ENCODE results near the gene POC1A.

Gene POC1A

DNA sequence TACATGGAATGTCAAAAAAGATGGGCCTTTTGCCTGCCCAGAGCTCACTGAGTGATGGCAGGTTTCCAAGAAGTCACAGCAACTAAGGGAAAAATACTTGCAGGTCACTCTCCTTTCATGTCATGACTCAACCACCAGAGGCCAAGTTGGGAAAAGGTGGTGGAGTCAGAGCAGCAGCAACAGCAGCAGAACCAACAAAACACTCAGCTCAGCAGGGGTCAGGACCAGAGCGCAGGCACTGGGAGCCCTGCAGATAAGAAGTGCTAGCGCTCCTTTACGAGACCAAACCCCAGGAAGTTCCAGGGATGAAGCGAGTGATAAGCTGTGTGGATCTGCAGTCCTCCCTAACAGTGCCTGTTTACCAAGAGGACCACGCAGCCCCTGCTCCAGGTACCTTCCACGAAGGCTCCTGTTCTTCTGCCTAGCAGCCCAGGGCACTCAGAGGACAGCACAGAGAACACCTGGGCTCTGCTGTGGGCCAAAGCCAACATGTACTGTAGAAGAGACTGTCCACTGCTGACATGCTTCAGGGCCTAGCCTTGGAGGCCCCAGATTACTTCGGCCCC is 26.0 kb downstream of the POC1A start:
- no peak for DNase-seq (ENCODE audit: low spot score)

GRCh38 chr3:52126500-52126899 is 27.7 kb downstream of the POC1A start:
- DNase-seq (ENCODE audit: low spot score), result no peak

GRCh38 chr3:52126036-52126435 is 28.2 kb downstream of the POC1A start:
- no peak for DNase-seq (ENCODE audit: low spot score)

GRCh38 chr3:52124766-52125165 is 29.5 kb downstream of the POC1A start:
- no peak for DNase-seq (ENCODE audit: low spot score)

DNA sequence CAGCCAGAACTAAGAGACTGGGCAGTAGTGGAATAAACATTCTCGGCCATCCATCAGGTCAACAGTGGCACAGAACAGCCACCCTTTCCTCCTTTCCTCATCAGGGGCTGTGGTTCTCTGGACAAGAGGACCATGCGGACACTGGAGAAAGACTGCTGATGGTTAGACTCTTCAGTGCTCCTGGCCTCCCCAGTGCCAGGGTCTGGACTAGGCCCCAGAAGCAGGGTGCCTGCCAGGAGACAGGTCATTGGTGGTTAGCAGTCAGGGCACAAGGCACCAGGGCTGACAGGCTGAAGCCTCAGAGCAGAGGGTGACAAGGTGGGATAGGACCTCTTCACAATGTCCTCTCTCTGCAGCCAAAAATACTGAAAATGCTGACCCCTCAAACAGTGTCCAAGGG is 30.1 kb downstream of the POC1A start:
- DNase-seq (ENCODE audit: low spot score), result no peak

DNA sequence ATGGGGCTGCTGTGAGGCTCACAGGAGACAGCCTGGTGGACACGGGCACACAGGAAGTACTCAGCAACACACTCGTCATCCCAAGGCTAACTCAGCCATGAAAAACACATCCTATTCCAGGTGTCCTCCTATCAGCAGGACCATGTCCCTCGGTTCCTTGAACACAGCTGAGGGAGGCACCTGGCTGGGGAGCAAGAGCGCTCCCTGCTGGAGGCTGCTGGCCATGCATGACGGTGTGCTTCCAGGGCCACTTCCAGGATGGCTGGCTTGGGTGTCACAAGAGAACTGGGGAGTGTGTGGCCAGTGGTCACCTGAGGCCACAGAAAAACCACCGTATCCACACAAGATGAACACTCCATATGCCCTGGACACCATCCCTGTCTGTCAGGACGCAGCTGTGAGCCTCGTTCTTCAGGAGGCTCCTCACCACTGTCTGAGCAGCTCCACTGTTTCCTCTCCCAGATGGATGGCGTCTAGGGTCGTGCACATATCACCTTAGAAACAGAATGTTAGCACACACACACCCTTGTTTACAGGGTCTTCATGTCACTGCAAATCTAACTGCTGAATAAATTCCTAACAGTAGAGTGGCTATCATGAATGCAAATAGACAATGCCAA is 31.0 kb downstream of the POC1A start:
- peak; percentile 78 for DNase-seq (ENCODE audit: low spot score)

- no peak for DNase-seq (ENCODE audit: low spot score)
Measured at GRCh38 chr3:52122491-52122890, 31.7 kb downstream of the POC1A start.

GRCh38 chr3:52121813-52122212 is 32.4 kb downstream of the POC1A start:
- no peak for DNase-seq (ENCODE audit: low spot score)

- DNase-seq (ENCODE audit: low spot score), result no peak
Measured at GRCh38 chr3:52121464-52121805, 32.8 kb downstream of the POC1A start.

DNA sequence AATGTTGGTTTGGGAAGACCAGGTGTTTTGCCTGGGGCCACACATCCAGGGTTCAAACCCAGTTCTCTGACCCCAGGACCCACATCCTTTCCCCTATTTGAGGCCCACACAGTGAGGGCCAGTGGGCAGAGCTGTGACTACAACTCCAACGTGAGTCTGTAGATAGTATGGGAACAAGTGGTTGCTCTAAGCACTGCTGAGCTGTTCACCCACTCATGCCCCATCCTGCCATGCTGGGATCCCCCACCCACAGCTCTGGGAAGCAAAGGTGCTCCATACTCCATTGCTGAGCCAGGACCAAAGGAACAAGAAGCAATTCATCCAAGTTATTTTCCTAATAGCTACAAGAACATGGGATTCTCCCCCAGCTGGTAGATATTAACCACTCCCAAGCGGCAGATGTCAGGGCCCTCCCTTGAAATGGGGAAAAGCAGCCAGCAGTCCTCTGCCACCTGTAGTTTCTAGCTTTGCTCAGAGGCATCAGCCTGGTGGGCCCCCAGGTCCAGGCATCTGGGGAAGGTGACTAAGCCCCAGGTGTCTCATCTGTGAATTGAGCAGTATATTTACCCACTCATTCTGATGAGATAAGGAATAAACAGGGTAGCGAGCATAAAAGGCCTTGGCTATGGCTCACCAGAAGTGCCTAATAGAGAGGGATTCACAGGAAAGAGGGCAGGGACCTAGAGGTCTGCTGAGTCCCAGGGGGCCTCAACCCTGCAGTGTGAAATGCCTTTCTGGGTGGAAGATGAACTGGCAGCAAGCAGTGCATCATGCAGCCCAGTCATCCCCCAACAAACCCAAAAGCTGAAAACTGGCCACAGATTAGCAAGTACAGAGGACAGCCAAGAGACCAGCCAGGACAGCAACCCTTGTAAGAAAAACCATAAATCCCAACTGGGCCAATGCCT is 33.4 kb downstream of the POC1A start:
- DNase-seq (ENCODE audit: low spot score), result no peak

GRCh38 chr3:52119826-52120225 is 34.4 kb downstream of the POC1A start:
- no peak for DNase-seq (ENCODE audit: low spot score)

DNA sequence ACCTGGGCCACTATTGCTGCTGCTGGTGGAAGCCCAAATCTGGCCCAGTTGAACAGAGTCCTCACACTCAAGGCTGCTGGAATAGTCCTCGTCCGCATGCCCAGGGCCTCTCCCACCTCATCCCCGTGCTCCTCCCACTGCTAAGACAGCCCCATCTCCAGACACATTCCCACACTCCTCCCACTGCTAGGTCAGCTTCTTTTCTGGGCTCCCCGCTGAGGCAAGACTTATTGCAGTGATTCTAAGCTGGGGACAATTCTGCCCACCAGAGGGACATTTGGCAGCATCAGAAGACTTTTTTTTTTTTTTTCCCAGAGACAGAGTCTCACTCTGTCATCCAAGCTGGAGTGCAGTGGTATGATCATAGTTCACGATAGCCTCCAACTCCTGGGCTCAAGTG is 35.1 kb downstream of the POC1A start:
- no peak for DNase-seq (ENCODE audit: low spot score)

DNA sequence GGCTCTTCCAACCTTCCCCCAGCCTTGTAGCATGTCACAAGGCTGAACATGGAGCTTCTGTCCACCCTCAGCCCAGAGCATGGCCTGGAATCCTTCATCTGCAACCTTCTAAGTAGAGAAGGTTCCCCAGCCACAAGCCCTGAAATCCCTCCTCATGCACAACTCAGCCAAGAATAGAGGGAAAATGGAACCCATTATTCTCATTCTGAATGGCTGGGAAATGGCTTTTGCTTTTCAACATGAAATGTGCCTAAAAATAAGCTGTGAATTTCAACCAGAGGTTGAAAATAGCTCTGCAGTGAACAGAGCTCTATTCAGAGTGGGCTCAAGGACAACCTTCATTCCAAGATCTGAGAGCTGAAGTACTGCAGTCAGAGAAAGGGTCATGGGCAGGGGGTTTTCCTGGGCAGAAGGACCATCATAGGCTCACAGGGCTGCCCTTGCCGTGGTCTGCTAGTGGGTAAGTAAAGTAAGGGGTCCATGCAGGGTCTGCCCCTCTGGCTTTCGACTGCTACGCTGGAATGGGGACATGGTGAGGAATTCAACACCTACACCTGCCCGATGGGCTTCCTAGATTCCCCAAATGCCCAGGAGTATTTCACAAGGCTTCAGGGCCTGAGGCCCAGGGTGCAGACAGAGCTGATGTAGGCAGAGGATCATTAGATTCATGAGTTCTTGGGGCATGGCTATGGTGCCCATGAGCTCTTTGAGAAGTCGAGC is 35.9 kb downstream of the POC1A start:
- no peak for DNase-seq (ENCODE audit: low spot score)

GRCh38 chr3:52117537-52117936 is 36.7 kb downstream of the POC1A start:
- no peak for DNase-seq (ENCODE audit: low spot score)

- DNase-seq (ENCODE audit: low spot score), result no peak
Measured at GRCh38 chr3:52112056-52112455, 42.2 kb downstream of the POC1A start.

- DNase-seq (ENCODE audit: low spot score), result no peak
Measured at GRCh38 chr3:52110502-52110901, 43.7 kb downstream of the POC1A start.

- DNase-seq (ENCODE audit: low spot score), result no peak
Measured at GRCh38 chr3:52109611-52110301, 44.5 kb downstream of the POC1A start.

DNA sequence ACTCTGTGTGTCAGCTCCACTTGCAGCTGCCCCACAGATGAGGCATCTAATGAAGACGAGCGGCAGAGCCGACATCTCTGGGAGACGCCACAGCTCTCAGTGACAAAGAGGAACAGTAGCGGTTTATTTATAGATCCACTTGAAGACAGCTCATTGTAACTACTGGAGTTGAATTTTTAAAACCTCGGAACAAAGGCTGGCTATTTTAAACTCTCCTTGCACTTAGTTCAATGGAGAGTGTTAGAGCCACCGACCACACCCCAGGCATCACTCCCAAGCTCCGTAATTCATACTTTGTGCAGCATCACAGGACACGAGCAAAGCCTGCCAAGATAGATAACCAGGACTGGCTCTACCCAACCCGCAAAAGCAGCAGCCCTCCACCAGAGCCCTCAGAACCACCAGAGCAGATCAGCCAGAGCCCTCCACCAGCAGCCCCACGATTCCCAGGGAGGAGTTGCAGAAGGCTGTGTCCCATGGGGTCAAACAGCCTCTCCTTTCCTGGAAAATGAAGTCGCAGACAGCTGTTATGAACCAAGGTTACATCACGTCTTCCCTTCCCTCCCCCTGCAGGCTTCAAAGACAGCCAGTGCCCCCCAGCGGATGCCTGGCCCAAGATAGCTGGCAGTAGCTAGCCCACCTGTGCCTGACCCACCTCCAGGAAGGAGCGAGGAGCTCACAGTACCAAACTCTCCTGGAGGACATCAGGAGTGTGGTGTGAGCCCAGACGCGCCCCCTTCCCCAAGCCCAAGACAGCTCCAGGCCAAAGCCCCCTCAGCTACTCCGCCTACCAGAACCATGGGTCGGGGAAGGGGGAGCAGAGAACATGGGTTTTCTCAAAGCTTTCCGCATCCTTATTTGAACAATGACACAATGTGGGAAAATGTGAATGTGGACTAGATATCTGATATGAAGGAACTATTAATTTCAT is 45.7 kb downstream of the POC1A start:
- no peak for DNase-seq (ENCODE audit: low spot score)

- DNase-seq (ENCODE audit: low spot score), result no peak
Measured at GRCh38 chr3:52106951-52107611, 47.1 kb downstream of the POC1A start.

Measured in hematopoietic multipotent progenitor cell treated with erythropoietin and hydrocortisone succinate and interleukin-3 and kit ligand, for 17 days (in vitro differentiated cells).